NT2/D1 (cell line): ENCODE results near the gene PAX2.
"Not testable (repeated sequence)": the region's sequence is repeated elsewhere in the genome, so short reads cannot be mapped to it uniquely, and the experiment has no call there.

Experiments used
- DNase-seq: peaks from one replicate; pipeline ENCODE4 v3.0.0-alpha.2; 2011; ENCODE audit warnings: low read depth, low spot score
- H3K27me3 ChIP-seq: 2 replicates; pipeline ENCODE4 v1.6.0; 2011; ENCODE audit warnings: mild to moderate bottlenecking; ENCODE audit not compliant: insufficient read length, insufficient read depth
- H3K36me3 ChIP-seq: 2 replicates; pipeline ENCODE4 v1.6.1; 2011; ENCODE audit warnings: mild to moderate bottlenecking, low read length, mixed read lengths; ENCODE audit not compliant: insufficient read depth, insufficient read length
- H3K4me1 ChIP-seq: 2 replicates; pipeline ENCODE4 v1.5.1; 2011; ENCODE audit not compliant: insufficient read depth, insufficient read length
- H3K4me3 ChIP-seq: 2 replicates; pipeline ENCODE4 v1.5.1; 2011; ENCODE audit warnings: low read depth; ENCODE audit not compliant: insufficient read length
- H3K9ac ChIP-seq: 2 replicates; pipeline ENCODE4 v1.6.0; 2011; ENCODE audit warnings: low read depth; ENCODE audit not compliant: insufficient read length
- H3K9me3 ChIP-seq: 2 replicates; pipeline ENCODE4 v1.5.1; 2011; ENCODE audit warnings: mild to moderate bottlenecking, low read length; ENCODE audit not compliant: insufficient read depth
- SUZ12 ChIP-seq: IDR thresholded peaks from 2 replicates; pipeline ENCODE4 v1.6.1; 2011; ENCODE audit not compliant: insufficient read length, insufficient read depth; ENCODE audit errors: extremely low read depth
- YY1 ChIP-seq: IDR thresholded peaks from 2 replicates; pipeline ENCODE4 v1.6.1; 2011; ENCODE audit not compliant: insufficient read length, insufficient read depth
- ZNF274 ChIP-seq: IDR thresholded peaks from 2 replicates; pipeline ENCODE4 v1.6.1; 2011; ENCODE audit warnings: mild to moderate bottlenecking, low read depth, low read length

Gene PAX2

DNA sequence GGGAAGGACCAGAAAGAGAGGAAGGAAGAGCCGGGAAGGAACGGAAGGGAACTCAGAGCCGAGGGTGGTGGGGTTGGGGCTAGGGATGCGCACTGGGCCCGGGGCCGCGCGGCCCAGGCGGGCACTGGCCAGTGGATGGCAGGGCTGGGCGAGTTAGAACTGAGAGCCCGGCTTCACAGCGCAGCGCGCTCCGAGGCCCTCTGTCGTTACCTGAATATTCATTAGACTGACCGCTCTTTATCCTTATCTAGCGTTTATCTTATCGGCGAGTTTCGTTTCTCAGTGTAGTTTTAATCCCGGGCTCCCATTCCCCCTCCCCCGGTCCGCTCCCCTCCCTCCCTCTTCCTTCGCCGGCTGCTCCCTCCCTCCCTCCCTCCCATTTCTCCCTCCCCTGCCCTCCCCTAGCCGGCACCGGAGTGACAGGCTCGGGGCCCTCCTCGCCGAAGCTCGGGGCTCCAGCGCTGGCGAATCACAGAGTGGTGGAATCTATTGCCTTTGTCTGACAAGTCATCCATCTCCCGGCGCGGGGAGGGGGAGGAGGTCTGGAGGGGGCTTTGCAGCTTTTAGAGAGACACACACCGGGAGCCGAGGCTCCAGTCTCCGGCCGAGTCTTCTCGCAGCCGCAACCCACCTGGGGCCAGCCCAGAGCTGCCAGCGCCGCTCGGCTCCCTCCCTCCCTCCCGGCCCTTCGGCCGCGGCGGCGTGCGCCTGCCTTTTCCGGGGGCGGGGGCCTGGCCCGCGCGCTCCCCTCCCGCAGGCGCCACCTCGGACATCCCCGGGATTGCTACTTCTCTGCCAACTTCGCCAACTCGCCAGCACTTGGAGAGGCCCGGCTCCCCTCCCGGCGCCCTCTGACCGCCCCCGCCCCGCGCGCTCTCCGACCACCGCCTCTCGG is at the start of gene PAX2:
Gene PAX2, plus strand, starts transcription at position 596 of the 895 bp plus-strand sequence. CDS start 679 bp downstream, outside the sequence.
- H3K27me3 ChIP-seq = peaks cover 91% of the 10 kb centered on the region
- no peak for TF ChIP-seq ZNF274
- no peak for TF ChIP-seq SUZ12
- no peak for TF ChIP-seq YY1
- no peaks in the 10 kb centered on the region for H3K9me3 ChIP-seq
- peak within 1 kb of the TSS; percentile 12 for H3K4me3 ChIP-seq
- no peak for DNase-seq
- H3K9ac ChIP-seq = no peak within 1 kb of the TSS
- no peaks in the 10 kb centered on the region for H3K36me3 ChIP-seq
- H3K4me1 ChIP-seq = peaks cover 17% of the 10 kb centered on the region

DNA sequence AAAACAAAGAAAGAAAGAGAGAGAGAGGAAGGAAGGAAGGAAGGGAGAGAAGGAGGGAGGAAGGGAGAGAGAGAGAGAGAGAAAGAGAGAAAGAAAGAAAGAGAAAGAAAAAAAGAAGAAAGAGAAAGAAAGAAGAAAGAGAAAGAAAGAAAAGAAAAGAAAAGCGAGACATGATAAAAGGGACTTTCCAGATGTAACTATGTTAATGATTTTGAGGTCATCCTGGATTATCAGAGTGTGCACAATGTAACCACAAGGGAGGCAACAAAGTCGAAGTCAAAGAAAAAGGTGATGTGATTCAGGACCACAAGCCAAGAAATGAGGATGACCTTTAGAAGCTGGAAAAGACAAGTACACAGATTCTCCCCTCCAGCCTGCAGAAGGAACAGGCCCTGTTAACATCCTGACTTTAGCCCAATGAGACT is 48.9 kb upstream of the PAX2 start:
- DNase-seq = no peak

DNA sequence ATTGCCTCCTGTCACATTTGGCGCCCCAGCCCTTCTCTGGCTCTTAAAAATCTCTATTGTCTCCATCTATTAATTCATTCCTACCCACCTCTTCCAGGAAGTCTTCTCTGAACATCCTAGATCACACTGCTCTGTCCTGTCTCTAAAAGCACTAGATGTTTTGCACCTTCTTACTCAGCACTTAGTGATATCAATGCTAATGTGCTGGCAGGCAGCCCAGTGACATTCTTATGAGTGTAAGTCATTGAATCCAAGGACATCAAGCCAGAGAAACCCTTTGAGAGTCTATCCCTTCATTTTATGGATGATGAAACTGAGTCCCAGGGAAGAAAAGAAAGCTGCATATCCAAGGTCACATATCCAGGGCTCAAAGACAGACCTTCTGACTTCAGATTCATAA is 48.3 kb upstream of the PAX2 start:
- no peak for DNase-seq
- Histone ChIP-seq H3K4me3 (no peak overlapping the region), H3K9me3 (no peaks in the 10 kb centered on the region), H3K36me3 (no peaks in the 10 kb centered on the region), H3K27me3 (peaks cover 3% of the 10 kb centered on the region), H3K9ac (no peak overlapping the region), H3K4me1 (no peaks in the 10 kb centered on the region)
- TF ChIP-seq YY1 (no peak), ZNF274 (no peak), SUZ12 (no peak)

More for the DNA sequence above, 48.9 kb upstream of the PAX2 start:
- H3K4me3 ChIP-seq = no peak overlapping the region
- no peaks in the 10 kb centered on the region for H3K36me3 ChIP-seq
- no peak for TF ChIP-seq ZNF274
- no peak for TF ChIP-seq SUZ12
- TF ChIP-seq YY1 = no peak
- H3K9me3 ChIP-seq = no peaks in the 10 kb centered on the region
- H3K9ac ChIP-seq = no peak overlapping the region
- H3K27me3 ChIP-seq = peaks cover 3% of the 10 kb centered on the region
- no peaks in the 10 kb centered on the region for H3K4me1 ChIP-seq

DNA sequence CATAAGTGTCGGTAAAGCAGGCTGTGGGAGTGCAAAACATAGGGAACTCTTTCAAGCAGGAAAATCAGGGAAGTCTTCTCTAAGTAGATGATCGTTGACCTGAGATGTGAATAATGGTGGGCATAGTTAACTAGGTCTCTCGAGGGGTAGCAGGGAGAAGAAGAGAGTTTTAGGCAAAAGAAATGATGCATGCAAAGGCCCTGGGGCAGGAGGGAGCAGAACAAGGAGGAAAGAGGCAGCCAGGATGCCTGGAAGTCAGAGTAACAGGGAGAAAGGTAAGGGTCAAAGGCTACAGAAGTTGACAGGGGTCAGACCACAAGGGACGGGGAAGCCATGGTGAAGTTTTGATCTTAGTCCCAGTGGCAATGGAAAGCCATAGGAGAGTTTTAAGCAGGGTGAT is 47.8 kb upstream of the PAX2 start:
- Histone ChIP-seq H3K9me3 (no peaks in the 10 kb centered on the region), H3K27me3 (peaks cover 3% of the 10 kb centered on the region), H3K36me3 (no peaks in the 10 kb centered on the region), H3K4me3 (no peak overlapping the region), H3K4me1 (no peaks in the 10 kb centered on the region), H3K9ac (no peak overlapping the region)
- DNase-seq = no peak
- TF ChIP-seq YY1 = no peak
- TF ChIP-seq ZNF274 = no peak
- no peak for TF ChIP-seq SUZ12

DNA sequence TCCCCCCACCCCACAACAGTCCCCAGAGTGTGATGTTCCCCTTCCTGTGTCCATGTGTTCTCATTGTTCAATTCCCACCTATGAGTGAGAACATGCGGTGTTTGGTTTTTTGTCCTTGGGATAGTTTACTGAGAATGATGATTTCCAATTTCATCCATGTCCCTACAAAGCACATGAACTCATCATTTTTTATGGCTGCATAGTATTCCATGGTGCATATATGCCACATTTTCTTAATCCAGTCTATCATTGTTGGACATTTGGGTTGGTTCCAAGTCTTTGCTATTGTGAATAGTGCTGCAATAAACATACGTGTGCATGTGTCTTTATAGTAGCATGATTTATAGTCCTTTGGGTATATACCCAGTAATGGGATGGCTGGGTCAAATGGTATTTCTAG is 43.7 kb upstream of the PAX2 start:
- H3K27me3 ChIP-seq, H3K4me3 ChIP-seq, H3K9ac ChIP-seq, H3K4me1 ChIP-seq, H3K9me3 ChIP-seq, H3K36me3 ChIP-seq, DNase-seq: not testable (repeated sequence)

DNA sequence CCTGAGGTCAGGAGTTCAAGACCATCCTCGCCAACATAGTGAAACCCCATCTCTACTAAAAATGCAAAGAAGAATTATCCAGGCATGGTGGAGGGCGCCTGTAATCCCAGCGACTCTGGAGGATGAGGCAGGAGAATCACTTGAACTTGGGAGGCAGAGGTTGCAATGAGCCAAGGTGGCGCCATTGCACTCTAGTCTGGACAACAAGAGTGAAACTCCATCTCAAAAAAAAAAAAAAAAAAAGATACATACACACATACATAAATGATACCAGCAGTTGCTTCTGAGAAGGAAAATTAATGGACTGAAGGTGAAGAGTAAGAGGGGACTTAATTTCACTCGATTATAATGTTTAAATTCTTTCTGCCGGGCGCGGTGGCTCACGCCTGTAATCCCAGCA is 40.2 kb upstream of the PAX2 start:
- H3K9ac ChIP-seq = no peak overlapping the region
- DNase-seq = no peak
- no peaks in the 10 kb centered on the region for H3K36me3 ChIP-seq
- H3K9me3 ChIP-seq = no peaks in the 10 kb centered on the region
- H3K4me3 ChIP-seq = no peak overlapping the region
- H3K4me1 ChIP-seq = no peaks in the 10 kb centered on the region
- peaks cover 31% of the 10 kb centered on the region for H3K27me3 ChIP-seq
- TF ChIP-seq ZNF274 (no peak), YY1 (no peak), SUZ12 (no peak)

DNA sequence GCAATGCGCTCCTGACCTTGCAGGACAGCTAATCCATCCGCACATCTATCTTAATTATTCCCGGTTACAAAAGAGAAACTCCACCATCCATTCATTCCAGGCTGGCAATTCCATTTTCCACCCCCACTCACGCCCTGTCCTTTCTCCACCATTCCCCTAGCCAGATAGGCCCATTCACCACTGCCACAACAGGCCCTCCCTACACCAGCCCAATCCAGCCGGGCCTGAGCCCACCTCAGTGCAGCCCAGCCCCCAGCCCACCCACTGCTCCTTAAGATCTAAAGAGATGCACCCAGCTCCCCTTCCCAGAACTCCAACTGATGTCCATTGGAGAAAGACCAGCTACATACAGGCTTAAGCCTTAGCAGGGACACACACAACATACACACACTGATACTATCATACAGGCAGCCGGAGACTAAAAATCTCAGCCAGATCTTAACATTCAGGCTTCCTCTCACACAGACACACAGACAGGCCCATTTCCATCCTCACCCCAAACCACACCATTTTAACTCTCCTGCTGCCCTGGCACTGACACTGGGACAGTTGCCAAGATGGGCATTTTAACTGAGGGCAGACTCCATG is 38.0 kb upstream of the PAX2 start:
- TF ChIP-seq ZNF274 = no peak
- no peaks in the 10 kb centered on the region for H3K36me3 ChIP-seq
- H3K4me3 ChIP-seq = no peak overlapping the region
- peaks cover 2% of the 10 kb centered on the region for H3K4me1 ChIP-seq
- H3K27me3 ChIP-seq = peaks cover 51% of the 10 kb centered on the region
- H3K9ac ChIP-seq = no peak overlapping the region
- DNase-seq = no peak
- H3K9me3 ChIP-seq = no peaks in the 10 kb centered on the region
